HepG2 (cell line): ENCODE data around the gene ZNF503. TPM values are rescaled to one million over a fixed set of nuclear protein-coding genes. Genes with fewer than 3 reads are reported as not detected.

Experiments used
- BRCA1 ChIP-seq: sonication (generic); formaldehyde crosslinking; IDR thresholded peaks from 2 replicates; pipeline ENCODE4 v1.4.0; 2020; ENCODE audit warnings: missing genetic modification reagents
- CHD4 ChIP-seq: fragments of 200-600 bp; sonication (generic); IDR thresholded peaks from 2 replicates; pipeline ENCODE4 v1.7.0; 2017; ENCODE audit warnings: mild to moderate bottlenecking, low read length, borderline replicate concordance
- JUND ChIP-seq: sonication (generic); formaldehyde crosslinking; IDR thresholded peaks from 2 replicates; pipeline ENCODE4 v1.8.0; 2022; ENCODE audit warnings: mild to moderate bottlenecking, missing genetic modification reagents
- RAD21 ChIP-seq: fragments of 450-650 bp; formaldehyde crosslinking; IDR thresholded peaks from 2 replicates; pipeline ENCODE4 v1.5.0; 2020; ENCODE audit warnings: mild to moderate bottlenecking
- RBFOX2 ChIP-seq: fragments of 200-400 bp; formaldehyde crosslinking; IDR thresholded peaks from 2 replicates; pipeline ENCODE4 v1.6.1; 2017; ENCODE audit warnings: low read depth, mild to moderate bottlenecking, low read length
- SAP130 ChIP-seq: IDR thresholded peaks from 2 replicates; pipeline ENCODE4 v1.6.1; 2016; ENCODE audit warnings: low read depth
- SKI ChIP-seq: fragments of 450-650 bp; IDR thresholded peaks from one replicate; pipeline ENCODE4 v1.6.1; 2018; ENCODE audit warnings: mild to moderate bottlenecking; ENCODE audit not compliant: partially characterized antibody
- SMAD1 ChIP-seq: sonication (generic); formaldehyde crosslinking; IDR thresholded peaks from 2 replicates; pipeline ENCODE4 v1.4.0; 2020; ENCODE audit warnings: missing genetic modification reagents, low read depth, mild to moderate bottlenecking, borderline replicate concordance
- SRY ChIP-seq: sonication (generic); formaldehyde crosslinking; IDR thresholded peaks from 2 replicates; pipeline ENCODE4 v1.8.0; 2022; ENCODE audit warnings: mild to moderate bottlenecking, missing genetic modification reagents
- YEATS4 ChIP-seq: sonication (generic); formaldehyde crosslinking; IDR thresholded peaks from 2 replicates; pipeline ENCODE4 v1.4.0; 2020; ENCODE audit warnings: missing genetic modification reagents, borderline replicate concordance
- ZFP62 ChIP-seq: sonication (generic); formaldehyde crosslinking; IDR thresholded peaks from 2 replicates; pipeline ENCODE4 v1.4.0; 2020; ENCODE audit warnings: missing genetic modification reagents
- ZNF207 ChIP-seq: fragments of 450-650 bp; IDR thresholded peaks from 2 replicates; pipeline ENCODE4 v1.6.1; 2016; ENCODE audit warnings: antibody characterized with exemption, borderline replicate concordance
- ZNF256 ChIP-seq: sonication (generic); formaldehyde crosslinking; conservative IDR thresholded peaks from 2 replicates; pipeline ENCODE4 v1.4.0; 2020; ENCODE audit warnings: missing genetic modification reagents
- ZNF441 ChIP-seq: sonication (generic); formaldehyde crosslinking; IDR thresholded peaks from 2 replicates; pipeline ENCODE4 v1.7.0; 2021; ENCODE audit warnings: missing genetic modification reagents, borderline replicate concordance
- ZNF451 ChIP-seq: sonication (generic); formaldehyde crosslinking; IDR thresholded peaks from 2 replicates; pipeline ENCODE4 v1.5.0; 2020; ENCODE audit warnings: mild to moderate bottlenecking, missing genetic modification reagents
- ZNF460 ChIP-seq: sonication (generic); formaldehyde crosslinking; IDR thresholded peaks from 2 replicates; pipeline ENCODE4 v1.5.1; 2020; ENCODE audit warnings: missing genetic modification reagents, mild to moderate bottlenecking, borderline replicate concordance
- ZNF468 ChIP-seq: sonication (generic); formaldehyde crosslinking; IDR thresholded peaks from 2 replicates; pipeline ENCODE4 v1.8.0; 2022; ENCODE audit warnings: mild to moderate bottlenecking, moderate library complexity, missing genetic modification reagents
- ZNF674 ChIP-seq: sonication (generic); formaldehyde crosslinking; IDR thresholded peaks from 2 replicates; pipeline ENCODE4 v1.5.0; 2020; ENCODE audit warnings: low read depth, mild to moderate bottlenecking, missing genetic modification reagents
- ZNF703 ChIP-seq: sonication (generic); formaldehyde crosslinking; IDR thresholded peaks from 2 replicates; pipeline ENCODE4 v1.5.1; 2020; ENCODE audit warnings: missing genetic modification reagents, mild to moderate bottlenecking, moderate library complexity, borderline replicate concordance
- ZNF75D ChIP-seq: sonication (generic); formaldehyde crosslinking; IDR thresholded peaks from 2 replicates; pipeline ENCODE4 v1.8.1; 2023; ENCODE audit warnings: missing genetic modification reagents, mild to moderate bottlenecking, borderline replicate concordance
- ZNF839 ChIP-seq: sonication (generic); formaldehyde crosslinking; IDR thresholded peaks from 2 replicates; pipeline ENCODE4 v1.4.0; 2020; ENCODE audit warnings: missing genetic modification reagents, mild to moderate bottlenecking, borderline replicate concordance
- polyA plus RNA-seq, 8 experiments: library from polyadenylated mRNA; depleted of rRNA in 3 of 8; stranded (reverse) in 7 of 8; unstranded in 1 of 8; fragments of >200 nt; fragmentation: Illumina TruSeq in 4 of 8; extraction: Trizol in 4 of 8; gene quantifications; 2 replicates each; pipeline versions ENCODE4 v1.2.1 to v1.2.3, GENCODE V29; 2011 to 2016; ENCODE audit warnings: low read depth in 4 of 8, missing spikeins in 1 of 8, mixed read lengths in 1 of 8; ENCODE audit not compliant: insufficient read depth in 1 of 8
- total RNA-seq, 5 experiments: library from RNA; depleted of rRNA; stranded (reverse); fragments of >200 nt; fragmentation: Illumina TruSeq; extraction: Trizol; gene quantifications; 2 replicates each; pipeline ENCODE4 v1.2.3, GENCODE V29; 2016; ENCODE audit warnings: low read depth in 1 of 5
- TF ChIP-seq, protein P1 (sequence below): sonication (generic); formaldehyde crosslinking; IDR thresholded peaks from 2 replicates; pipeline ENCODE4 v1.4.0; 2020; ENCODE audit warnings: missing genetic modification reagents, mild to moderate bottlenecking, borderline replicate concordance
- TF ChIP-seq, protein P2 (sequence below): sonication (generic); formaldehyde crosslinking; IDR thresholded peaks from 2 replicates; pipeline ENCODE4 v1.5.0; 2020; ENCODE audit warnings: mild to moderate bottlenecking, missing genetic modification reagents
- TF ChIP-seq, protein P3 (sequence below): sonication (generic); formaldehyde crosslinking; IDR thresholded peaks from 2 replicates; pipeline ENCODE4 v1.5.1; 2020; ENCODE audit warnings: missing genetic modification reagents, mild to moderate bottlenecking, borderline replicate concordance

The ZNF503 gene
- total and polyA plus RNA-seq, 2 of the 13 experiments (the other 11 are each of a cell fraction or from before 2014, with no cell fraction given): 2.7 to 8.3 TPM

DNA sequence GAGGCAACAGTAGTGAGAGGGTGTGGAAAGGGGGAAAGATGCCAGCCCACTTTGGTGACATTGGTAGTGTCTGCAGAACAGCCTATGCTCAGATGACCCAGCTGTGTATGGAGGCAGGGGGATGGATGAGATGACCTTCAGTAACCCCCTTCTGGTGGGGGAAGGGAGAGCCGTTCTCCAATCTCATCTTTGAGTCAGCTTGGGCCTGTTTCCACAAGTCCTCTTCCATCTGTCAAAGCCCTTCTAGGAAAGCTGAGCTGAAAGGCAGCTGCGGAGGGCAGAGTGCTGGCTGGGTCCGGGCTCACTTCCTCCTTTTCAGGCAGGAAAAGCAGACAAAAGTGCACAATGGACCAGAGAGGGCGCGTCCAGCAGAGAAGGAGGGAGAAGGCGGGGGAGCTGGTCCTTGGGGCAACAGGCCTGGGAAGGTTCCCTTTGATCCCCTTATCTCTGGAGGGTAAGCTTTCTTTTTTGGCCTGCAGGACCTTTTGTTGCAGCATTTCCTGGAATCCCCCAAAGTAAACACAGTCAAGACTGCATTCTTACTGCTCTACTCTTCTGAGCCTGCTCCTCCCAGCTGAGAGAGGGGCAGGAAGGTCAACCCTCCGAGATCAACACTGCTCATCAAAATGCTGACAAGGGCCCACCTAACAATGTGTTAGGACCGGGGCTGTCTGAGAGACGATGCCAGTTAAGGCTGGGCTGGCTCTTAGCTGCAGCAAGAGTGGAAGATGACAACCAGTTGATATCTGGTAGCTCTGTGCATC lies 28.6 kb upstream of the ZNF503 start (continued):
- no peak for TF ChIP-seq ZNF839 (CRISPR knock-in tag)
- no peak for TF ChIP-seq CHD4
- peak; percentile 73 for TF ChIP-seq YEATS4 (CRISPR knock-in tag)
- TF ChIP-seq, protein P1, sequence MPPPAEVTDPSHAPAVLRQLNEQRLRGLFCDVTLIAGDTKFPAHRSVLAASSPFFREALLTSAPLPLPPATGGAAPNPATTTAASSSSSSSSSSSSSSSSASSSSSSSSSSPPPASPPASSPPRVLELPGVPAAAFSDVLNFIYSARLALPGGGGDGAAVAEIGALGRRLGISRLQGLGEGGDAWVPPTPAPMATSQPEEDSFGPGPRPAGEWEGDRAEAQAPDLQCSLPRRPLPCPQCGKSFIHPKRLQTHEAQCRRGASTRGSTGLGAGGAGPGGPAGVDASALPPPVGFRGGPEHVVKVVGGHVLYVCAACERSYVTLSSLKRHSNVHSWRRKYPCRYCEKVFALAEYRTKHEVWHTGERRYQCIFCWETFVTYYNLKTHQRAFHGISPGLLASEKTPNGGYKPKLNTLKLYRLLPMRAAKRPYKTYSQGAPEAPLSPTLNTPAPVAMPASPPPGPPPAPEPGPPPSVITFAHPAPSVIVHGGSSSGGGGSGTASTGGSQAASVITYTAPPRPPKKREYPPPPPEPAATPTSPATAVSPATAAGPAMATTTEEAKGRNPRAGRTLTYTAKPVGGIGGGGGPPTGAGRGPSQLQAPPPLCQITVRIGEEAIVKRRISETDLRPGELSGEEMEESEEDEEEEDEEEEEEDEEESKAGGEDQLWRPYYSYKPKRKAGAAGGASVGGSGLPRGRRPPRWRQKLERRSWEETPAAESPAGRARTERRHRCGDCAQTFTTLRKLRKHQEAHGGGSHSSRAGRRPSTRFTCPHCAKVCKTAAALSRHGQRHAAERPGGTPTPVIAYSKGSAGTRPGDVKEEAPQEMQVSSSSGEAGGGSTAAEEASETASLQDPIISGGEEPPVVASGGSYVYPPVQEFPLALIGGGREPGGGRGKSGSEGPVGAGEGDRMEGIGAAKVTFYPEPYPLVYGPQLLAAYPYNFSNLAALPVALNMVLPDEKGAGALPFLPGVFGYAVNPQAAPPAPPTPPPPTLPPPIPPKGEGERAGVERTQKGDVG (CRISPR knock-in tag): peak; percentile 33; the same call in 1 of the 2 replicates
- TF ChIP-seq BRCA1 (CRISPR knock-in tag): no peak
- TF ChIP-seq, protein P2, sequence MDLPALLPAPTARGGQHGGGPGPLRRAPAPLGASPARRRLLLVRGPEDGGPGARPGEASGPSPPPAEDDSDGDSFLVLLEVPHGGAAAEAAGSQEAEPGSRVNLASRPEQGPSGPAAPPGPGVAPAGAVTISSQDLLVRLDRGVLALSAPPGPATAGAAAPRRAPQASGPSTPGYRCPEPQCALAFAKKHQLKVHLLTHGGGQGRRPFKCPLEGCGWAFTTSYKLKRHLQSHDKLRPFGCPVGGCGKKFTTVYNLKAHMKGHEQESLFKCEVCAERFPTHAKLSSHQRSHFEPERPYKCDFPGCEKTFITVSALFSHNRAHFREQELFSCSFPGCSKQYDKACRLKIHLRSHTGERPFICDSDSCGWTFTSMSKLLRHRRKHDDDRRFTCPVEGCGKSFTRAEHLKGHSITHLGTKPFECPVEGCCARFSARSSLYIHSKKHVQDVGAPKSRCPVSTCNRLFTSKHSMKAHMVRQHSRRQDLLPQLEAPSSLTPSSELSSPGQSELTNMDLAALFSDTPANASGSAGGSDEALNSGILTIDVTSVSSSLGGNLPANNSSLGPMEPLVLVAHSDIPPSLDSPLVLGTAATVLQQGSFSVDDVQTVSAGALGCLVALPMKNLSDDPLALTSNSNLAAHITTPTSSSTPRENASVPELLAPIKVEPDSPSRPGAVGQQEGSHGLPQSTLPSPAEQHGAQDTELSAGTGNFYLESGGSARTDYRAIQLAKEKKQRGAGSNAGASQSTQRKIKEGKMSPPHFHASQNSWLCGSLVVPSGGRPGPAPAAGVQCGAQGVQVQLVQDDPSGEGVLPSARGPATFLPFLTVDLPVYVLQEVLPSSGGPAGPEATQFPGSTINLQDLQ: peak; percentile 50; the same call in 1 of the 2 replicates
- TF ChIP-seq ZNF451: no peak; the same call in 1 of the 2 replicates
- no peak for TF ChIP-seq ZNF256 (CRISPR knock-in tag)
- peak; percentile 38; the same call in 1 of the 2 replicates for TF ChIP-seq JUND (CRISPR knock-in tag)
- TF ChIP-seq ZNF674 (CRISPR knock-in tag): no peak
- TF ChIP-seq RBFOX2: no peak
- no peak for TF ChIP-seq SMAD1 (CRISPR knock-in tag)
- no peak for TF ChIP-seq RAD21 (CRISPR knock-in tag)
- TF ChIP-seq ZNF703: peak; percentile 66
- TF ChIP-seq ZNF441: no peak
- TF ChIP-seq SRY (CRISPR knock-in tag): no peak
- no peak for TF ChIP-seq SKI
- no peak for TF ChIP-seq ZNF75D (CRISPR knock-in tag)
- peak; percentile 80 for TF ChIP-seq SAP130 (CRISPR knock-in tag)
- no peak for TF ChIP-seq ZNF468 (CRISPR knock-in tag)
- no peak for TF ChIP-seq ZNF460 (CRISPR knock-in tag)
- no peak for TF ChIP-seq ZFP62 (CRISPR knock-in tag)
- TF ChIP-seq, protein P3, sequence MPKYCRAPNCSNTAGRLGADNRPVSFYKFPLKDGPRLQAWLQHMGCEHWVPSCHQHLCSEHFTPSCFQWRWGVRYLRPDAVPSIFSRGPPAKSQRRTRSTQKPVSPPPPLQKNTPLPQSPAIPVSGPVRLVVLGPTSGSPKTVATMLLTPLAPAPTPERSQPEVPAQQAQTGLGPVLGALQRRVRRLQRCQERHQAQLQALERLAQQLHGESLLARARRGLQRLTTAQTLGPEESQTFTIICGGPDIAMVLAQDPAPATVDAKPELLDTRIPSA: 0 out of 2 replicates have a peak, but pooled peaks have one; percentile 26
- no peak for TF ChIP-seq ZNF207
